IMR-90 (cell line): ENCODE data around the gene HMGB2. TPM values are rescaled to one million over a fixed set of nuclear protein-coding genes. Genes with fewer than 3 reads are reported as not detected.

Experiments used
- ATAC-seq: fragments of 200-7000 bp; cut with Tn5 transposase; 2 replicates; pipeline ENCODE4 v1.9.1; 2020; ENCODE audit warnings: low read depth, mild to moderate bottlenecking, moderate library complexity
- BruUV-seq: library from RNA; stranded (reverse); fragments of 400-500 nt; replicated peaks from 2 replicates; lab custom pipeline; 2021; lab: Mats Ljungman, UMichigan
- CTCF ChIA-PET: fragments of 300-600 bp; formaldehyde crosslinking; extraction: SDS; loops from one replicate; lab custom pipeline; 2021; ENCODE audit warnings: antibody characterized with exemption; lab: Yijun Ruan, JAX
- POLR2A ChIA-PET: fragments of 300-600 bp; sonication (Branson Sonifier 250); formaldehyde crosslinking; loops from one replicate; lab custom pipeline; 2022; ENCODE audit warnings: antibody characterized with exemption; ENCODE audit not compliant: unreplicated experiment; lab: Charles Lee
- DNase-seq: peaks from one replicate; pipeline ENCODE4 v3.0.0; 2013
- H2AFZ ChIP-seq: replicated peaks from 2 replicates; pipeline ENCODE3; 2013; ENCODE audit warnings: low read length, mild to moderate bottlenecking; ENCODE audit not compliant: poor library complexity
- H2AK5ac ChIP-seq: 2 replicates; pipeline ENCODE4 v1.6.1; 2013; ENCODE audit warnings: low read depth, low read length, inconsistent platforms
- H2AK9ac ChIP-seq: replicated peaks from 2 replicates; pipeline ENCODE3; 2013; ENCODE audit warnings: mild to moderate bottlenecking, low read depth, low read length, moderate library complexity; ENCODE audit not compliant: poor library complexity
- H2BK120ac ChIP-seq: 2 replicates; pipeline ENCODE4 v1.6.1; 2013; ENCODE audit warnings: low read depth, low read length, inconsistent platforms
- H2BK15ac ChIP-seq: 3 replicates; pipeline ENCODE4 v1.6.1; 2013; ENCODE audit warnings: low read depth, low read length, inconsistent platforms
- H2BK20ac ChIP-seq: 2 replicates; pipeline ENCODE4 v1.6.1; 2013; ENCODE audit warnings: low read depth, mild to moderate bottlenecking, inconsistent platforms, low read length, moderate library complexity
- H2BK5ac ChIP-seq: 2 replicates; pipeline ENCODE4 v1.6.1; 2013; ENCODE audit warnings: mild to moderate bottlenecking, low read depth, low read length, inconsistent platforms; ENCODE audit not compliant: poor library complexity, severe bottlenecking
- H3K14ac ChIP-seq: replicated peaks from 2 replicates; pipeline ENCODE4 v1.6.1; 2013; ENCODE audit warnings: low read depth, low read length, inconsistent platforms
- H3K18ac ChIP-seq: 2 replicates; pipeline ENCODE4 v1.6.1; 2013; ENCODE audit warnings: low read depth, low read length, control low read depth
- H3K23ac ChIP-seq: 2 replicates; pipeline ENCODE4 v1.6.1; 2013; ENCODE audit warnings: low read depth, low read length, inconsistent platforms
- H3K27ac ChIP-seq: 2 replicates; pipeline ENCODE4 v1.5.1; 2013; ENCODE audit warnings: mild to moderate bottlenecking, control low read depth, low read length; ENCODE audit not compliant: insufficient read depth
- H3K27me3 ChIP-seq: 2 replicates; pipeline ENCODE4 v1.6.1; 2013; ENCODE audit warnings: low read length; ENCODE audit not compliant: control insufficient read depth, insufficient read depth
- H3K36me3 ChIP-seq: 2 replicates; pipeline ENCODE4 v1.6.1; 2013; ENCODE audit warnings: low read length, mixed read lengths; ENCODE audit not compliant: control insufficient read depth, insufficient read depth
- H3K4ac ChIP-seq: 2 replicates; pipeline ENCODE4 v1.6.1; 2013; ENCODE audit warnings: low read depth, low read length, inconsistent platforms
- H3K4me1 ChIP-seq: 2 replicates; pipeline ENCODE4 v1.6.1; 2013; ENCODE audit warnings: low read length, mixed read lengths; ENCODE audit not compliant: control insufficient read depth, insufficient read depth
- H3K4me2 ChIP-seq: 2 replicates; pipeline ENCODE4 v1.6.1; 2013; ENCODE audit warnings: low read depth, mild to moderate bottlenecking, control low read depth, low read length, moderate library complexity
- H3K4me3 ChIP-seq: 2 replicates; pipeline ENCODE4 v1.5.1; 2013; ENCODE audit warnings: low read depth, mild to moderate bottlenecking, control low read depth, low read length, moderate library complexity; ENCODE audit not compliant: insufficient read depth
- H3K56ac ChIP-seq: 2 replicates; pipeline ENCODE4 v1.6.1; 2013; ENCODE audit warnings: low read length, inconsistent platforms; ENCODE audit not compliant: insufficient read depth; ENCODE audit errors: extremely low read depth
- H3K79me1 ChIP-seq, 2 experiments: 2 replicates each; pipeline ENCODE4 v1.6.1; 2013; ENCODE audit warnings: low read length in 2 of 2, inconsistent platforms in 1 of 2, low read depth in 1 of 2
- H3K9ac ChIP-seq: 2 replicates; pipeline ENCODE4 v1.6.1; 2013; ENCODE audit warnings: low read depth, low read length, control low read depth
- H3K9me1 ChIP-seq: 2 replicates; pipeline ENCODE4 v1.6.1; 2013; ENCODE audit warnings: low read length, inconsistent platforms; ENCODE audit not compliant: insufficient read depth
- H3K9me3 ChIP-seq: 2 replicates; pipeline ENCODE4 v1.6.1; 2013; ENCODE audit warnings: low read length; ENCODE audit not compliant: control insufficient read depth, insufficient read depth
- H4K20me1 ChIP-seq: 2 replicates; pipeline ENCODE4 v1.6.1; 2013; ENCODE audit warnings: low read length, inconsistent platforms; ENCODE audit not compliant: insufficient read depth
- H4K5ac ChIP-seq: 2 replicates; pipeline ENCODE4 v1.6.1; 2013; ENCODE audit warnings: mild to moderate bottlenecking, low read depth, low read length, control low read depth
- H4K8ac ChIP-seq, 2 experiments: 2 replicates each; pipeline ENCODE4 v1.6.1; 2013; ENCODE audit warnings: low read depth in 2 of 2, low read length in 2 of 2, control low read depth in 1 of 2, inconsistent platforms in 1 of 2
- H4K91ac ChIP-seq: 2 replicates; pipeline ENCODE4 v1.6.1; 2013; ENCODE audit warnings: low read depth, low read length, inconsistent platforms; ENCODE audit not compliant: insufficient read depth
- CHD1 ChIP-seq: IDR thresholded peaks from 2 replicates; pipeline ENCODE4 v1.6.1; 2012; ENCODE audit warnings: low read depth, low read length, improper control_type of control experiment
- MAZ ChIP-seq: IDR thresholded peaks from 2 replicates; pipeline ENCODE4 v1.6.1; 2012; ENCODE audit warnings: low read depth, mild to moderate bottlenecking, low read length, improper control_type of control experiment, moderate library complexity, borderline replicate concordance
- MXI1 ChIP-seq: IDR thresholded peaks from 2 replicates; pipeline ENCODE4 v1.6.1; 2012; ENCODE audit warnings: low read depth, mild to moderate bottlenecking, low read length, moderate library complexity, borderline replicate concordance
- NFE2L2 ChIP-seq: fragments of 150-350 bp; IDR thresholded peaks from 2 replicates; pipeline ENCODE4 v1.6.1; 2016; ENCODE audit warnings: low read depth, mild to moderate bottlenecking, low read length
- RAD21 ChIP-seq: IDR thresholded peaks from 2 replicates; pipeline ENCODE4 v1.6.1; 2012; ENCODE audit warnings: low read length, improper control_type of control experiment
- whole genome bisulfite sequencing, 2 experiments: methylation state at CpG; one replicate each; pipeline versions ENCODE4 v1.1.5 to v1.1.7; 2013; ENCODE audit warnings: missing lambda C conversion rate in 2 of 2; ENCODE audit not compliant: insufficient read length in 1 of 2; ENCODE audit errors: extremely low coverage in 2 of 2; 5-methylcytosine and 5-hydroxymethylcytosine counted together
- dilution Hi-C: fragments of 300-500 bp; cut with HindIII; formaldehyde crosslinking; loops from one replicate; pipeline ENCODE4 v1.14.3; 2018; ENCODE audit warnings: low sequenced_read_pairs; ENCODE audit not compliant: unreplicated experiment
- in situ Hi-C: fragments of 300-500 bp; cut with MboI; formaldehyde crosslinking; loops from 3 replicates; pipeline ENCODE4 v1.14.3; 2019; ENCODE audit warnings: low sequenced_read_pairs, inconsistent platforms, mixed read lengths
- intact Hi-C: fragments of 100-400 bp; cut with micrococcal nuclease; formaldehyde crosslinking; loops from 2 replicates; pipeline ENCODE4 v1.10.0; 2022
- polyA plus RNA-seq, 3 experiments: library from polyadenylated mRNA; depleted of rRNA; stranded (reverse); fragments of >200 nt; gene quantifications; 2 replicates each; pipeline ENCODE4 v1.2.3, GENCODE V29; 2012; ENCODE audit warnings: low replicate concordance in 1 of 3
- total RNA-seq: library from RNA; depleted of rRNA; stranded (reverse); fragments of >200 nt; gene quantifications from 2 replicates; pipeline ENCODE4 v1.2.3, GENCODE V29; 2012

HMGB2 gene
- total and polyA plus RNA-seq, 2 of the 4 experiments (the other 2 are of a cell fraction): 49.3 to 106 TPM

GRCh38 chr4:173362666-173363065 is 28.5 kb upstream of the HMGB2 start:
- in situ Hi-C loops (no loop called here), intact Hi-C loops (no loop called here), dilution Hi-C loops (no loop called here)
- ChIA-PET CTCF (interaction anchor here (0.7 kb wide), 1 partner anchor 1280 kb away, joined by 7 read pairs; no protein-coding TSS in a partner anchor), POLR2A (no interaction called here)
- no peak overlapping the region for H2AK5ac ChIP-seq
- H3K4me3 ChIP-seq: no peak overlapping the region
- H4K20me1 ChIP-seq: no peaks in the 10 kb centered on the region
- H2BK5ac ChIP-seq: no peak overlapping the region
- H3K36me3 ChIP-seq: no peaks in the 10 kb centered on the region
- H3K56ac ChIP-seq: no peak overlapping the region
- H3K23ac ChIP-seq: no peak overlapping the region
- H3K9me1 ChIP-seq: 0 out of 2 replicates have a peak, but pooled peaks cover 5% of the 10 kb centered on the region
- H3K27ac ChIP-seq: no peak overlapping the region
- TF ChIP-seq CHD1 (no peak), MAZ (no peak), MXI1 (no peak), RAD21 (no peak), NFE2L2 (no peak)
- no peak overlapping the region for H3K14ac ChIP-seq
- no peaks in the 10 kb centered on the region; the same call in 1 of the 2 replicates for H3K9me3 ChIP-seq
- H3K4ac ChIP-seq: no peak overlapping the region
- H2BK120ac ChIP-seq: no peak overlapping the region
- ATAC-seq (no peak), DNase-seq (no peak)
- no peak overlapping the region for H2BK20ac ChIP-seq
- H3K9ac ChIP-seq: no peak overlapping the region
- no peak overlapping the region for H4K8ac ChIP-seq
- H4K5ac ChIP-seq: no peak overlapping the region
- H2AK9ac ChIP-seq: no peak overlapping the region
- no peak overlapping the region for H2BK15ac ChIP-seq
- BruUV-seq: no TSS peak
- no peaks in the 10 kb centered on the region for H3K79me1 ChIP-seq
- H3K18ac ChIP-seq: no peak overlapping the region
- H3K4me1 ChIP-seq: no peaks in the 10 kb centered on the region; the same call in 1 of the 2 replicates
- H3K27me3 ChIP-seq: no peaks in the 10 kb centered on the region
- no peak overlapping the region for H2AFZ ChIP-seq
- no peak overlapping the region for H4K91ac ChIP-seq
- no peak overlapping the region for H3K4me2 ChIP-seq
- WGBS, 2 experiments: no CpG with 5 or more reads among the region's 3 CpGs
